Measurements from ENCODE around the gene DSG1. TPM values are rescaled to one million over a fixed set of nuclear protein-coding genes. Genes with fewer than 3 reads are reported as not detected.

DSG1 gene
- total and polyA plus RNA-seq, 5 experiments from 2014 or later = not detected

DNA sequence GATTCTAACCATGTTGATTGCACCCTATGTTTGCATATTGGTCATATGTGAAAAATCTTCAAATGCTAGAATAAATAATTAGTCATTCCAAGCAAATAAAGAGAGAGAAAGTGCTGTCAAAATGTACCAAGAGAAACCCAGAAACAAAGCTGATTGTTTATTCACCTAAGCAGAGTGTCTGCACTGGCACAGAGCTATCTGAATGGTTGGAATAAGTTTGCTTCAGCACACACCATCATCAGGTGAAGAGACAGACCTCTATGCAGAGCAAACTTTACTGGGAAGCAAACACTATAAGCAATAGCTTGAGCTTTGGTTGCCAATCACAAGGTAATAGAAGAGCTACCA lies 84.0 kb downstream of the DSG1 start:
- POLR2A ChIA-PET = no interaction called here
- H3K4me3 Mint-ChIP-seq = no peak overlapping the region
- H3K27me3 Mint-ChIP-seq = peaks cover 0 to 3% (median 0%) of the 10 kb centered on the region in 5 donors
- no peak for DNase-seq
- H3K36me3 Mint-ChIP-seq = peaks cover 0 to 5% (median 0%) of the 10 kb centered on the region in 3 donors
- H3K4me1 Mint-ChIP-seq = peaks cover 0 to 2% (median 0%) of the 10 kb centered on the region in 4 donors
- H3K9me3 Mint-ChIP-seq = no peaks in the 10 kb centered on the region
- no peak overlapping the region for H3K27ac Mint-ChIP-seq
- ATAC-seq = no peak

DNA sequence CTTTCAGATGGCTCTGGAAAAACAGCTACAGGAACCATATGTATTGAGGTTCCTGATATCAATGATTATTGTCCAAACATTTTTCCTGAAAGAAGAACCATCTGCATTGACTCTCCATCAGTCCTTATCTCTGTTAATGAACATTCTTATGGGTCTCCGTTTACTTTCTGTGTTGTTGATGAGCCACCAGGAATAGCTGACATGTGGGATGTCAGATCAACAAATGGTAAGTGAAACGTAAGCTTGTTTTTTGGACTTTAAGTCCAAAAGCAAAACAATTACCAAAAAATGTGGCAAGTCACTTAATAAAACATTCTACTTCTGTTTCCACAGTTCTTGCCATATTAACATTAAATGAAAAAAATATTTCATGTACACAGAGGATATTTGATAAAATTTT lies 85.4 kb downstream of the DSG1 start:
- POLR2A ChIA-PET = no interaction called here
- no peak overlapping the region for H3K4me3 Mint-ChIP-seq
- H3K36me3 Mint-ChIP-seq = no peaks in the 10 kb centered on the region
- peaks cover 0 to 2% (median 0%) of the 10 kb centered on the region in 4 donors for H3K4me1 Mint-ChIP-seq
- H3K27me3 Mint-ChIP-seq = peaks cover 0 to 3% (median 0%) of the 10 kb centered on the region in 5 donors
- no peaks in the 10 kb centered on the region for H3K9me3 Mint-ChIP-seq
- ATAC-seq = no peak
- no peak overlapping the region for H3K27ac Mint-ChIP-seq
- DNase-seq = no peak

Other genes with a start within 250 kb of the DSG1 start
- gene DSC2, start 215.7 kb upstream of the DSG1 start, total RNA-seq = not detected
- gene DSC2, start 215.7 kb upstream of the DSG1 start, polyA plus RNA-seq = not detected
- gene DSC1, start 155.3 kb upstream of the DSG1 start, total RNA-seq = 10 to 100 TPM; 11.3 to 13.0 TPM
- 10 to 100 TPM; 15.0 to 26.0 (median 18.2) TPM for gene DSC1, start 155.3 kb upstream of the DSG1 start, polyA plus RNA-seq
- gene DSG4, start 58.6 kb downstream of the DSG1 start, total RNA-seq = not detected
- not detected for gene DSG4, start 58.6 kb downstream of the DSG1 start, polyA plus RNA-seq
- not detected for gene DSG3, start 129.6 kb downstream of the DSG1 start, total RNA-seq
- gene DSG3, start 129.6 kb downstream of the DSG1 start, polyA plus RNA-seq = not detected
- under 1 TPM; 0.16 to 0.30 TPM for gene DSG2, start 180.0 kb downstream of the DSG1 start, total RNA-seq
- gene DSG2, start 180.0 kb downstream of the DSG1 start, polyA plus RNA-seq = under 1 TPM in 2 of 3 donors, not detected in 1; 0.08 to 0.11 TPM

Data from naive thymus-derived CD8-positive, alpha-beta T cell (primary cell).